AG04449 (cell line): ENCODE measurements around the gene RPLP1.
A peak's percentile ranks its signal among the peaks of the same experiment; 100 is the strongest.

ENCODE experiments used
- CTCF ChIA-PET: fragments of 350-600 bp; formaldehyde crosslinking; extraction: SDS; loops from one replicate; lab custom pipeline; 2021; ENCODE audit warnings: antibody characterized with exemption; lab: Yijun Ruan, JAX
- POLR2A ChIA-PET: fragments of 400-600, 350-600 bp; formaldehyde crosslinking; extraction: SDS; loops from one replicate; lab custom pipeline; 2020; ENCODE audit warnings: antibody characterized with exemption, inconsistent platforms; lab: Yijun Ruan, JAX
- DNase-seq: peaks from one replicate; pipeline ENCODE4 v3.0.0-alpha.2; 2010; ENCODE audit warnings: low read depth, low spot score
- H3K4me3 ChIP-seq: 2 replicates; pipeline ENCODE4 v1.5.1; 2011; ENCODE audit warnings: low read depth, mild to moderate bottlenecking, control low read depth, low read length
- CTCF ChIP-seq: IDR thresholded peaks from one replicate; pipeline ENCODE4 v1.5.1; 2011; ENCODE audit warnings: mild to moderate bottlenecking, moderate library complexity, low read length, control low read depth, inconsistent platforms; ENCODE audit not compliant: insufficient read depth; ENCODE audit errors: missing control alignments

Gene RPLP1

GRCh38 chr15:69454953-69455352 is 2.3 kb downstream of the RPLP1 start:
- no peak for DNase-seq
- ChIA-PET CTCF (interaction anchor here (1.2 to 8.6 kb wide), 2 partner anchors 11 to 20 kb away, joined by 4 to 113 read pairs; no protein-coding TSS in a partner anchor), POLR2A (interaction anchor here (2.9 kb wide), 1 partner anchor 8 kb away, joined by 37 read pairs; no protein-coding TSS in a partner anchor)
- no peak for TF ChIP-seq CTCF
- H3K4me3 ChIP-seq: peak overlapping the region; percentile 92

DNA sequence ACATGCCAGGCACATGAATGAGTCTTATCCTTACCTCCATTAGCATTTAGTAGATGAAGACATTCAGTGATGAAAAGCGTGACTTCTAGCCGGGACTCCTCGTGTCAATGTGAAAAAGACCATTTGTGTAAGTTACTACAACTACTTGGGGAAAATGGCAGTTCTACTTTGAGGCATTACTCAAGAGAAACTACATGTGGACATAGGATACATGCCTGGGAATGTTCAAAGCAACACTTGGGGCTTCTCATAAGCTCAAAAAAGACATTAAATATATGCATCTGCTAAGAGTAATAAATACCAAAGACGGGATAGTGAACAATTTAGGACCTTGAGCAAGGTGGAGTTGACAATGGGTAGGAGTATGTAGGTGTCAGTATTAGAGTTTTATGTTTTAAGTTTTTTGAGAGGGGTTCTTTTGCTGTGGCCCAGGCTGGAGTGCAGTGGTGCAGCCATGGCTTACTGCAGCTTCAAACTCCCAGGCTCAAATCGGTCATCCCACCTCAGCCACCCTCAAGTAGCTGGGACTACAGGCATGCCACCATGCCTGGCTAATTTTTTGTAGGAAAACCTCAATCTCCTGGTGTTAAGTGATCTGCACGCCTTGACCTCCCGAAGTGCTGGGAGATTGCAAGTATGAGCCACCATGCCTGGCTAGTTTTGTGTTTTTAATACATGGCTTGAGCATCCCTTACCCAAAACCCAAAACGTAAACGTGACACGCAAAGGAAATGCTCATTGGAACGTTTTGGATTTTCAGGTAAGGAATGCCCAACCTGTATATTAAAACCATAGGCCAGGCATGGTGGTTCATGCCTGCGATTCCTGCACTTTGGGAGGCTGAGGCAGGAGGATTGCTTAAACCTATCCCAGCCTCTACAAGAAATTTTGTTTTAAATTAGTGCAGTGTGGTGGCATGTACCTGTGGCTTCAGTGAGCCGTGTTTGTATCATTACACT is 3.9 kb downstream of the RPLP1 start:
- TF ChIP-seq CTCF: no peak
- H3K4me3 ChIP-seq: no peak overlapping the region
- CTCF ChIA-PET: interaction anchor here (0.7 to 8.6 kb wide), 5 partner anchors 9 to 1031 kb away, joined by 3 to 113 read pairs (median 3); no protein-coding TSS in a partner anchor
- POLR2A ChIA-PET: no interaction called here
- DNase-seq: no peak

- ChIA-PET POLR2A (interaction anchor here (1.0 to 1.2 kb wide), 2 partner anchors 13 to 43 kb away, joined by 3 read pairs; no protein-coding TSS in a partner anchor), CTCF (interaction anchor here (1.4 to 8.6 kb wide), 3 partner anchors 8 to 1030 kb away, joined by 3 to 113 read pairs (median 3); no protein-coding TSS in a partner anchor)
- no peak overlapping the region for H3K4me3 ChIP-seq
- TF ChIP-seq CTCF: no peak
- no peak for DNase-seq
These were observed 5.0 kb downstream of the RPLP1 start for GRCh38 chr15:69457304-69458280.

GRCh38 chr15:69459066-69459465 is 6.4 kb downstream of the RPLP1 start:
- ChIA-PET POLR2A (interaction anchor here (1.2 kb wide), 1 partner anchor 11 kb away, joined by 3 read pairs; no protein-coding TSS in a partner anchor), CTCF (interaction anchor here (0.7 to 1.0 kb wide), 2 partner anchors 10 to 17 kb away, joined by 3 read pairs; no protein-coding TSS in a partner anchor)
- TF ChIP-seq CTCF: no peak

GRCh38 chr15:69460481-69460880 is 7.9 kb downstream of the RPLP1 start:
- CTCF ChIA-PET: interaction anchor here (3.9 kb wide), 1 partner anchor 402 kb away, joined by 20 read pairs; no protein-coding TSS in a partner anchor
- TF ChIP-seq CTCF: no peak
- DNase-seq: no peak
- POLR2A ChIA-PET: no interaction called here
- H3K4me3 ChIP-seq: no peak overlapping the region

More at GRCh38 chr15:69459066-69459465, 6.4 kb downstream of the RPLP1 start:
- H3K4me3 ChIP-seq: no peak overlapping the region
- no peak for DNase-seq
